DMS79 (cell line): ENCODE measurements around the gene TMEM132D.

ENCODE experiments used
- DNase-seq: peaks from one replicate; lab custom pipeline; 2025; lab: John Stamatoyannopoulos, UW

The TMEM132D gene

GRCh38 chr12:129534966-129535750 lies 368.7 kb downstream of the TMEM132D start:
- DNase-seq, result no peak

- DNase-seq, result no peak
These were observed 370.9 kb downstream of the TMEM132D start for GRCh38 chr12:129532707-129533499.

- no peak for DNase-seq
These were observed 371.7 kb downstream of the TMEM132D start for GRCh38 chr12:129532082-129532481.

GRCh38 chr12:129530984-129531383 lies 372.8 kb downstream of the TMEM132D start:
- DNase-seq, result no peak

- DNase-seq, result no peak
These were observed 373.3 kb downstream of the TMEM132D start for GRCh38 chr12:129530517-129530916.

- DNase-seq, result no peak
These were observed 376.3 kb downstream of the TMEM132D start for GRCh38 chr12:129527506-129527905.

GRCh38 chr12:129523621-129524020 lies 380.2 kb downstream of the TMEM132D start:
- DNase-seq, result no peak

- DNase-seq, result no peak
These were observed 383.1 kb downstream of the TMEM132D start for GRCh38 chr12:129520739-129521138.

GRCh38 chr12:129503802-129504201 lies 400.0 kb downstream of the TMEM132D start:
- DNase-seq, result no peak

- no peak for DNase-seq
These were observed 407.6 kb downstream of the TMEM132D start for GRCh38 chr12:129496226-129496625.

- DNase-seq, result no peak
These were observed 409.1 kb downstream of the TMEM132D start for GRCh38 chr12:129494766-129495165.

GRCh38 chr12:129494260-129494659 lies 409.6 kb downstream of the TMEM132D start:
- DNase-seq, result no peak

- no peak for DNase-seq
These were observed 414.6 kb downstream of the TMEM132D start for GRCh38 chr12:129489100-129489676.

- DNase-seq, result no peak
These were observed 416.9 kb downstream of the TMEM132D start for GRCh38 chr12:129486931-129487330.

GRCh38 chr12:129483111-129483893 lies 420.5 kb downstream of the TMEM132D start:
- DNase-seq, result no peak

GRCh38 chr12:129481921-129482320 lies 421.9 kb downstream of the TMEM132D start:
- no peak for DNase-seq

GRCh38 chr12:129470196-129470595 lies 433.6 kb downstream of the TMEM132D start:
- no peak for DNase-seq

GRCh38 chr12:129467726-129468125 lies 436.1 kb downstream of the TMEM132D start:
- DNase-seq, result no peak

GRCh38 chr12:129467289-129467688 lies 436.5 kb downstream of the TMEM132D start:
- DNase-seq, result no peak

GRCh38 chr12:129466499-129466898 lies 437.3 kb downstream of the TMEM132D start:
- DNase-seq, result no peak

- no peak for DNase-seq
These were observed 443.9 kb downstream of the TMEM132D start for GRCh38 chr12:129459886-129460285.

GRCh38 chr12:129446696-129447095 lies 457.1 kb downstream of the TMEM132D start:
- no peak for DNase-seq
